WI38 (cell line): ENCODE results near the gene RBFOX1.

Experiments used
- H3K4me3 ChIP-seq: 2 replicates; pipeline ENCODE4 v1.5.1; 2011; ENCODE audit warnings: low read depth, mild to moderate bottlenecking, control low read depth, low read length
- CTCF ChIP-seq: IDR thresholded peaks from 2 replicates; pipeline ENCODE4 v1.5.1; 2012; ENCODE audit warnings: low read depth, mild to moderate bottlenecking, control low read depth, low read length

Gene RBFOX1

GRCh38 chr16:7332611-7333010, at the start of gene RBFOX1:
Gene RBFOX1 (plus strand): TSS chr16:7332845.
- no peak for TF ChIP-seq CTCF
- no peak within 1 kb of the TSS for H3K4me3 ChIP-seq

- no peak overlapping the region for H3K4me3 ChIP-seq
- TF ChIP-seq CTCF, result no peak
Observed at GRCh38 chr16:7284780-7285179, 47.9 kb upstream of the RBFOX1 start.

GRCh38 chr16:7285520-7285919, 47.1 kb upstream of the RBFOX1 start:
- no peak for TF ChIP-seq CTCF
- H3K4me3 ChIP-seq, result no peak overlapping the region

GRCh38 chr16:7289299-7289698, 43.3 kb upstream of the RBFOX1 start:
- TF ChIP-seq CTCF, result no peak
- H3K4me3 ChIP-seq, result no peak overlapping the region

- TF ChIP-seq CTCF, result no peak
- H3K4me3 ChIP-seq, result no peak overlapping the region
Observed at GRCh38 chr16:7290682-7291081, 42.0 kb upstream of the RBFOX1 start.

- TF ChIP-seq CTCF, result no peak
- no peak overlapping the region for H3K4me3 ChIP-seq
Observed at GRCh38 chr16:7294020-7294419, 38.6 kb upstream of the RBFOX1 start.

- TF ChIP-seq CTCF, result no peak
- H3K4me3 ChIP-seq, result no peak overlapping the region
Observed at GRCh38 chr16:7303052-7303610, 29.5 kb upstream of the RBFOX1 start.
